Inflammatory macrophage treated with lipopolysaccharide for 4 hours (primary cell): Measurements from ENCODE around the gene CDSN.
A peak's percentile ranks its signal among the peaks of the same experiment; 100 is the strongest.
"Not testable (repeated sequence)": the region's sequence is repeated elsewhere in the genome, so short reads cannot be mapped to it uniquely, and the experiment has no call there.

Source experiments
- DNase-seq: peaks from one replicate; pipeline ENCODE4 v3.0.0-alpha.2; 2020

The CDSN gene

GRCh38 chr6:31120151-31120915 is at the start of gene CDSN:
TSS of gene CDSN (minus strand) at chr6:31120446. CDS start at chr6:31120419, 27 bp downstream.
- DNase-seq, result no peak

- DNase-seq, result no peak
Measured at GRCh38 chr6:31169123-31169857, 49.0 kb upstream of the CDSN start.

GRCh38 chr6:31168606-31169005 is 48.4 kb upstream of the CDSN start:
- no peak for DNase-seq

- DNase-seq, result no peak
Measured at GRCh38 chr6:31165986-31166385, 45.7 kb upstream of the CDSN start.

- DNase-seq, result not testable (repeated sequence)
Measured at GRCh38 chr6:31165064-31165832, 45.0 kb upstream of the CDSN start.

GRCh38 chr6:31164475-31165063 is 44.3 kb upstream of the CDSN start:
- DNase-seq, result not testable (repeated sequence)

GRCh38 chr6:31163922-31164321 is 43.7 kb upstream of the CDSN start:
- no peak for DNase-seq

GRCh38 chr6:31162463-31163165 is 42.4 kb upstream of the CDSN start:
- no peak for DNase-seq

- DNase-seq, result no peak
Measured at GRCh38 chr6:31161216-31162126, 41.2 kb upstream of the CDSN start.

GRCh38 chr6:31158863-31159855 is 38.9 kb upstream of the CDSN start:
- DNase-seq, result no peak

- peak; percentile 99 for DNase-seq
Measured at GRCh38 chr6:31158140-31158862, 38.1 kb upstream of the CDSN start, which contains the start of gene TCF19. TSS of gene TCF19 (plus strand) at chr6:31158589. CDS start at chr6:31159470, 881 bp downstream.

- no peak for DNase-seq
Measured at GRCh38 chr6:31157513-31158139, 37.4 kb upstream of the CDSN start, which contains the start of gene CCHCR1. TSS of gene CCHCR1 (minus strand) at chr6:31157802. CDS start at chr6:31157600, 202 bp downstream.

- DNase-seq, result no peak
Measured at GRCh38 chr6:31156641-31157040, 36.4 kb upstream of the CDSN start.

- DNase-seq, result no peak
Measured at GRCh38 chr6:31154436-31154835, 34.2 kb upstream of the CDSN start.

- no peak for DNase-seq
Measured at GRCh38 chr6:31152781-31153180, 32.5 kb upstream of the CDSN start.

- no peak for DNase-seq
Measured at GRCh38 chr6:31149827-31150447, 29.7 kb upstream of the CDSN start.

- DNase-seq, result no peak
Measured at GRCh38 chr6:31145386-31145785, 25.1 kb upstream of the CDSN start.

GRCh38 chr6:31144970-31145340 is 24.7 kb upstream of the CDSN start:
- no peak for DNase-seq
